DND-41 (cell line): Measurements from ENCODE around the gene POLD2.

Experiments
- CTCF ChIP-seq: IDR thresholded peaks from 2 replicates; pipeline ENCODE4 v1.5.1; 2012; ENCODE audit warnings: borderline replicate concordance, low read length, moderate library complexity, mild to moderate bottlenecking; ENCODE audit not compliant: poor library complexity, severe bottlenecking; ENCODE audit errors: extremely low read depth
- EZH2 ChIP-seq: IDR thresholded peaks from 3 replicates; pipeline ENCODE4 v1.6.1; 2012; ENCODE audit warnings: borderline replicate concordance, low read depth, mild to moderate bottlenecking, moderate library complexity, low read length, inconsistent platforms; ENCODE audit not compliant: severe bottlenecking

- no peak for TF ChIP-seq CTCF
- TF ChIP-seq EZH2 = no peak
Observed at GRCh38 chr7:44133295-44133694, 9.9 kb upstream of the POLD2 start.
